ENCODE measurements around the gene GPX2. TPM values are rescaled to one million over a fixed set of nuclear protein-coding genes. Genes with fewer than 3 reads are reported as not detected.

The GPX2 gene
- total RNA-seq, 2 donors from 2014 or later, result 5.0 TPM; not detected in 1

DNA sequence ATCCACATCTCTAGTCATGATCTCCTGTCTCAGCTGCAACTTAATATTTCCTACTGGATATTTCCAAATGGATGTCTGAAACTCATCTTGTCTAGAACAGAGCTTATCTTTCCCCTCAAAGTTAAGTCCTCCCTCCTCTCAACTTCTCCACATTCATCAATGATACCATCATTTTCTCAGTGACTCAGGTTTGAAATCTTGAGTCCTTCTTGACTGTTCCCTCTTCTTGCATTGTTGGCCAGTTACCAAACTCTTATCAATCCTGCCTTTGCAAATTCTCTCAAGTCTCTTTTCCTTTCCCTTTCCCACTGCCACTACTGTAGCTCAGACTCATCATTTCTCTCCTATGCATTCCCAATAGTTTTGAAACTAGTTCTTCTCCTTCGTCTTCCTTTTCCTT lies 42.6 kb downstream of the GPX2 start:
- Histone ChIP-seq H3K27ac (no peak overlapping the region), H3K9me3 (no peaks in the 10 kb centered on the region), H3K36me3 (no peaks in the 10 kb centered on the region), H3K4me3 (no peak overlapping the region), H3K4me1 (ENCODE audit: control insufficient read depth in 1 of 2, low read depth in 2 of 2) (no peaks in the 10 kb centered on the region), H3K27me3 (replicated peaks; ENCODE audit: insufficient read depth) (no peaks in the 10 kb centered on the region)
- ATAC-seq (ENCODE audit: insufficient number of reproducible peaks, low FRiP score, low read depth) (no peak), DNase-seq (ENCODE audit: low spot score) (no peak)
- TF ChIP-seq, protein P1, sequence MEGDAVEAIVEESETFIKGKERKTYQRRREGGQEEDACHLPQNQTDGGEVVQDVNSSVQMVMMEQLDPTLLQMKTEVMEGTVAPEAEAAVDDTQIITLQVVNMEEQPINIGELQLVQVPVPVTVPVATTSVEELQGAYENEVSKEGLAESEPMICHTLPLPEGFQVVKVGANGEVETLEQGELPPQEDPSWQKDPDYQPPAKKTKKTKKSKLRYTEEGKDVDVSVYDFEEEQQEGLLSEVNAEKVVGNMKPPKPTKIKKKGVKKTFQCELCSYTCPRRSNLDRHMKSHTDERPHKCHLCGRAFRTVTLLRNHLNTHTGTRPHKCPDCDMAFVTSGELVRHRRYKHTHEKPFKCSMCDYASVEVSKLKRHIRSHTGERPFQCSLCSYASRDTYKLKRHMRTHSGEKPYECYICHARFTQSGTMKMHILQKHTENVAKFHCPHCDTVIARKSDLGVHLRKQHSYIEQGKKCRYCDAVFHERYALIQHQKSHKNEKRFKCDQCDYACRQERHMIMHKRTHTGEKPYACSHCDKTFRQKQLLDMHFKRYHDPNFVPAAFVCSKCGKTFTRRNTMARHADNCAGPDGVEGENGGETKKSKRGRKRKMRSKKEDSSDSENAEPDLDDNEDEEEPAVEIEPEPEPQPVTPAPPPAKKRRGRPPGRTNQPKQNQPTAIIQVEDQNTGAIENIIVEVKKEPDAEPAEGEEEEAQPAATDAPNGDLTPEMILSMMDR (IDR thresholded peaks at IDR 0.05), result no peak

DNA sequence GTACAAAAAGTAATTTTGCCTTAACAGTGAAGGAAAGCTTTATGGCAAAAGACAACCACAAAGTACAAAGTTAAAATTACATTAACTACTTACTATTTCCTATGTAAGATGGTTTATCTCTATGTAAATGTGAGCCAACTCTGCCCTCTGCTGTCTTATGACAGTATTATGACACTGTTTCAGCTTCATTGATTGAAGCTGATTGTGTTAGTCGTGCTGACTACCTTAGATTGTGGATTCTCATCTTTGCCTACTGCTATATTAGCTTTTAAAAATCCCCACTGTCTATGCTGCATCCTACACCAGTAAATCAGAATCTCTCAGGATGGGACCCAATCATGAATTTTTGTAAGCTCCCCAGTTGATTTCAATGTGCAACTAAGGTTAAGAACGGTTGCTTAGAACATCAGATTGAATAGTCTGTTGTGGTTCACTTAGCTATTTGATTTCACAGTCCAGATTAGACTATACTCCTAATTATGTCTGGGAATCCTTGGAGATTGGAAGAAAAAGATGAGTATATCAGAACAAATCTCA lies 50.6 kb downstream of the GPX2 start:
- no peak for DNase-seq (ENCODE audit: low spot score)
- Histone ChIP-seq H3K9me3 (no peaks in the 10 kb centered on the region), H3K27ac (no peak overlapping the region), H3K4me3 (no peak overlapping the region), H3K36me3 (no peaks in the 10 kb centered on the region), H3K4me1 (ENCODE audit: control insufficient read depth in 1 of 2, low read depth in 2 of 2) (no peaks in the 10 kb centered on the region), H3K27me3 (replicated peaks; ENCODE audit: insufficient read depth) (no peaks in the 10 kb centered on the region)
- TF ChIP-seq, protein P1 (IDR thresholded peaks at IDR 0.05), result peak; percentile 59
- ATAC-seq (ENCODE audit: insufficient number of reproducible peaks, low FRiP score, low read depth), result no peak

DNA sequence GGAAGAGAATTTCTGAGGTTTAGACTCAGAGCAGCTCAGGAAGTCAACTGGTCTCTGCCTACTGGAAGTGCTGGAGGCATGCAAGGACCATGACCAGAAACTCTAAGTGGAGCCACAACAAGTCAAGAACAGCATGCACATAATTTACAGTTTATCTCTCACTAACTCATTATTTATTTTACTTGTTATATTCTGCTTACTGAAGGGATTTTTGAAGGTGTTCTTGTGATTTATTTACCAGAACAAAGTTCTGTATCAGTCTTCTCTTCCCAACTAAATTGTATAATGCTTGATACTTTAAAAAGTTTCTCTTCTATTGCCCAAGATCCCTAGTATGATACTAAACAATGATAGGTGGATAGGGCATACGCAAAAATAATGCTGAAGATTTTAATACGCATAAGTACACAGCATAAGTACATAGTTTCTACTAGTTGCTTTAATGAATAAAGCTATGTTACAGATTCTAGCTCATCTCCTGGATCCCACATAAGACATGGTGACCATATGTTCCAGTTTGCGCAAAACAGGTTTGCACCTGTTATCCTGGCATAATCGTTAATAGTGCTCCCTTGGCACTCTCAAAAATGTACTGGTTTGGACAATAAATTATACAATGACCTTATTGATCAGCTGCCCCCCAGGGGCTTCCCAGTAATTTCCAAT lies 51.2 kb downstream of the GPX2 start:
- Histone ChIP-seq H3K4me1 (ENCODE audit: control insufficient read depth in 1 of 2, low read depth in 2 of 2) (no peaks in the 10 kb centered on the region), H3K27ac (no peak overlapping the region), H3K4me3 (no peak overlapping the region), H3K36me3 (no peaks in the 10 kb centered on the region), H3K27me3 (replicated peaks; ENCODE audit: insufficient read depth) (no peaks in the 10 kb centered on the region), H3K9me3 (no peaks in the 10 kb centered on the region)
- ATAC-seq (ENCODE audit: insufficient number of reproducible peaks, low FRiP score, low read depth), result no peak
- no peak for DNase-seq (ENCODE audit: low spot score)
- TF ChIP-seq, protein P1 (IDR thresholded peaks at IDR 0.05), result no peak

DNA sequence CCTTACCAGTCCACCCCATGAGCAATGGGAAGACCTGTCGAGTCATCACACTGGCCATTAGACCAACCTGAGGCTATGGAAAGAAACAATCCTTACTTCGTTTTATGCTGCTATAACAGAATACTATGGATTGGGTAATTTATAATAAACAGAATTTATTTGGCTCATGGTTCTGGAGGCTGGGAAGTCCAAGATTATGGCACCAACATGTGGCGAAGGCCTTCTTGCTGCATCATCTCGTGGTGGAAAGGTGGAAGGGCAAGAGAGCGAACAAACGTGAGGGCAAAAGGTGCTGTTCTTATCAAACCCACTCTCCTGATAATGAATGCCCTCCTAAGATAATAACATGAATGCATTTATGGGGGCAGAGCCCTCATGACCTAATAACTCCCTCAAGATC lies 53.2 kb downstream of the GPX2 start:
- Histone ChIP-seq H3K4me3 (no peak overlapping the region), H3K27ac (no peak overlapping the region), H3K9me3 (no peaks in the 10 kb centered on the region), H3K27me3 (replicated peaks; ENCODE audit: insufficient read depth) (no peaks in the 10 kb centered on the region), H3K36me3 (no peaks in the 10 kb centered on the region), H3K4me1 (ENCODE audit: control insufficient read depth in 1 of 2, low read depth in 2 of 2) (no peaks in the 10 kb centered on the region)
- DNase-seq (ENCODE audit: low spot score) (no peak), ATAC-seq (ENCODE audit: insufficient number of reproducible peaks, low FRiP score, low read depth) (no peak)
- TF ChIP-seq, protein P1 (IDR thresholded peaks at IDR 0.05), result no peak

Other genes starting within 250 kb of the GPX2 start
- gene PLEKHG3, start 238.3 kb downstream of the GPX2 start, total RNA-seq, result 10 to 100 TPM; 63.2 to 71.5 TPM
- gene SPTB, start 62.8 kb downstream of the GPX2 start, total RNA-seq, result 1 to 10 TPM; 5.6 to 9.9 TPM
- 100 to 1,000 TPM; 115 to 128 TPM for gene CHURC1, start 28.3 kb downstream of the GPX2 start, total RNA-seq
- 1 to 10 TPM; 3.2 to 7.8 TPM for gene RAB15, start 29.6 kb upstream of the GPX2 start, total RNA-seq
- gene FNTB, start 44.1 kb upstream of the GPX2 start, total RNA-seq, result 10 to 100 TPM in 1 of 2 donors, 1 to 10 TPM in 1; 6.8 to 18.3 TPM
- 10 to 100 TPM; 33.2 to 52.8 TPM for gene MAX, start 159.8 kb upstream of the GPX2 start, total RNA-seq